ENCODE results near the gene ZNF276.

DNA sequence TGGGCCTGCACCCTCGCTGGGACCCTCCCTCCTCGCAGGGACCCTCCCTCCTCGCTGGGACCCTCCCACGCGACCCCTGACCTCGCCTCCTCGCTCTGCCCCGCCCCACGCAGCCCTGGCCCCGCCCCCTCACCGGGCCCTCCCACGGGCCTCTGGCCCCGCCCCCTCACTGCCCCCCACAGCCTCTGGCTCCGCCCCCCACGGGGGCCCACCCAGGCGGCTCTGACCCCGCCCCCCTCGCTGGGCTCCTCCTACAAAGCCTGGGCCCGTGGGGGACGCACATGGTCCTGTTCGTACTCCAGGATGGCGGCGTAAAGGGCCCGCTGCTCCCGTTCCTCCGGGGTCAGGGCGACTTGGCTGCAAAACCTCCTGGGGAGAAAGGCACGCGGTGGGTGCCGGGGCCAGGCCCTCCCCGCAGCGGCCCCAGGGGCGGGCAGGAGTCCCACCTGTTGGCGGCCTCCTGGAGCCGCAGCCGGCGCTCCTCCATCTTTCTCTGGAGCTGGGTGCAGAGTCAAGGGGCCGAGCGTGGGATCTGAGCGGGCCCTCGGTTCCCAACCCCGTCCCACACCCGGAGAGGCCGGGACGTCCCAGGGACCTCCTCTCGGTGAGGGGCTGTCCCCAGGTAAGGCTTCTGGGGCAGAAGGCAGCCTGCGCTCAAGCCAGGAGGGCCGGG lies 9.6 kb upstream of the ZNF276 start:
- TF ChIP-seq ZNF274 (IDR thresholded peaks at IDR 0.05; ENCODE audit: borderline replicate concordance, extremely low read depth, low read length) (no peak), SIN3A (conservative IDR thresholded peaks at IDR 0.05 in 1 of 2, IDR thresholded peaks at IDR 0.05 in 1 of 2; ENCODE audit: low read depth in 1 of 2, low read length in 2 of 2) (peak in 1 of 2 experiments; percentile 63; a peak in 2 of 4 replicates), CREB1 (IDR thresholded peaks at IDR 0.05) (no peak), POLR2A (IDR thresholded peaks at IDR 0.05; ENCODE audit: control extremely low read depth in 1 of 2, low read depth in 2 of 2, low read length in 2 of 2) (peak in 1 of 2 experiments; percentile 79; a peak in 2 of 3 replicates), TEAD4 (IDR thresholded peaks at IDR 0.05; ENCODE audit: low read depth, low read length) (no peak), KDM5A (IDR thresholded peaks at IDR 0.05; ENCODE audit: low read length) (no peak), EGR1 (IDR thresholded peaks at IDR 0.05; ENCODE audit: borderline replicate concordance, low read depth, low read length) (peak; percentile 32; the same call in 1 of the 2 replicates), JUN (IDR thresholded peaks at IDR 0.05; ENCODE audit: low read depth, low read length) (no peak), CBX5 (IDR thresholded peaks at IDR 0.05; ENCODE audit: low read depth, low read length) (no peak)
- TF ChIP-seq, protein P1, sequence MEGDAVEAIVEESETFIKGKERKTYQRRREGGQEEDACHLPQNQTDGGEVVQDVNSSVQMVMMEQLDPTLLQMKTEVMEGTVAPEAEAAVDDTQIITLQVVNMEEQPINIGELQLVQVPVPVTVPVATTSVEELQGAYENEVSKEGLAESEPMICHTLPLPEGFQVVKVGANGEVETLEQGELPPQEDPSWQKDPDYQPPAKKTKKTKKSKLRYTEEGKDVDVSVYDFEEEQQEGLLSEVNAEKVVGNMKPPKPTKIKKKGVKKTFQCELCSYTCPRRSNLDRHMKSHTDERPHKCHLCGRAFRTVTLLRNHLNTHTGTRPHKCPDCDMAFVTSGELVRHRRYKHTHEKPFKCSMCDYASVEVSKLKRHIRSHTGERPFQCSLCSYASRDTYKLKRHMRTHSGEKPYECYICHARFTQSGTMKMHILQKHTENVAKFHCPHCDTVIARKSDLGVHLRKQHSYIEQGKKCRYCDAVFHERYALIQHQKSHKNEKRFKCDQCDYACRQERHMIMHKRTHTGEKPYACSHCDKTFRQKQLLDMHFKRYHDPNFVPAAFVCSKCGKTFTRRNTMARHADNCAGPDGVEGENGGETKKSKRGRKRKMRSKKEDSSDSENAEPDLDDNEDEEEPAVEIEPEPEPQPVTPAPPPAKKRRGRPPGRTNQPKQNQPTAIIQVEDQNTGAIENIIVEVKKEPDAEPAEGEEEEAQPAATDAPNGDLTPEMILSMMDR (IDR thresholded peaks at IDR 0.05; ENCODE audit: control extremely low read depth in 1 of 3, insufficient read depth in 1 of 3, low read depth in 1 of 3, low read length in 3 of 3): no peak
- TF ChIP-seq, protein P2, sequence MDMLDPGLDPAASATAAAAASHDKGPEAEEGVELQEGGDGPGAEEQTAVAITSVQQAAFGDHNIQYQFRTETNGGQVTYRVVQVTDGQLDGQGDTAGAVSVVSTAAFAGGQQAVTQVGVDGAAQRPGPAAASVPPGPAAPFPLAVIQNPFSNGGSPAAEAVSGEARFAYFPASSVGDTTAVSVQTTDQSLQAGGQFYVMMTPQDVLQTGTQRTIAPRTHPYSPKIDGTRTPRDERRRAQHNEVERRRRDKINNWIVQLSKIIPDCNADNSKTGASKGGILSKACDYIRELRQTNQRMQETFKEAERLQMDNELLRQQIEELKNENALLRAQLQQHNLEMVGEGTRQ (IDR thresholded peaks at IDR 0.05; ENCODE audit: low read length): no peak

Data from H1 (cell line).